ENCODE results near the gene TPH2.

DNA sequence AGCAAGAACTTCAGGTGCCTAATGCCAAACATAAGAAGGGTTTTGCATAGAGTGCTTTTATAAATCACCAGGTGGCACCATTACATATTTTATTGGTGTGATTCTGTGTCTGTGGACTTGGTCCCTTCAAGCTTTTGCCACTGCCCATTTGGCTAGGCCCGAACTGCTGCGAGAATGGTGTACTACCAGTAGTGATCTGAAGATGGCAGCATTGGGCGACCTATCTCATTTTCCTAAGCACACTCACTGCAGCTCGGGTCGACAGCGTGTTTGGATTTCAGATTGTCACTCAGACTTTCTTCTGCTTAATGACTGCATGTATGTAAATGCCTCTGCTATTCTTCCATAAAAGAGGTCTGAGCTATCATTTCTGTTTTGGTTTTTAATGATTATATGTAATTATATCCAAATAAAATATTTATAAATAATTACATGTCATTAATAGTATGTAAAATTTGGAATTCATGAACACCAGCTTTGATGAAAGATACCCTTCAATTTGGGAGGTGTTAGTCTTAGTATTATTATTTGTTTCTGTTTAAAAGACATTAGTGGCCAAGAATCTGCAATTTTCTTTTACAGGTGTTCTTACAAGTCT lies 78.5 kb downstream of the TPH2 start:
- TF ChIP-seq TCF7L2 (IDR thresholded peaks at IDR 0.05; ENCODE audit: low read depth, low read length) (no peak), POLR2AphosphoS5 (IDR thresholded peaks at IDR 0.05; ENCODE audit: low read depth, low read length) (no peak)
- TF ChIP-seq, protein P1, sequence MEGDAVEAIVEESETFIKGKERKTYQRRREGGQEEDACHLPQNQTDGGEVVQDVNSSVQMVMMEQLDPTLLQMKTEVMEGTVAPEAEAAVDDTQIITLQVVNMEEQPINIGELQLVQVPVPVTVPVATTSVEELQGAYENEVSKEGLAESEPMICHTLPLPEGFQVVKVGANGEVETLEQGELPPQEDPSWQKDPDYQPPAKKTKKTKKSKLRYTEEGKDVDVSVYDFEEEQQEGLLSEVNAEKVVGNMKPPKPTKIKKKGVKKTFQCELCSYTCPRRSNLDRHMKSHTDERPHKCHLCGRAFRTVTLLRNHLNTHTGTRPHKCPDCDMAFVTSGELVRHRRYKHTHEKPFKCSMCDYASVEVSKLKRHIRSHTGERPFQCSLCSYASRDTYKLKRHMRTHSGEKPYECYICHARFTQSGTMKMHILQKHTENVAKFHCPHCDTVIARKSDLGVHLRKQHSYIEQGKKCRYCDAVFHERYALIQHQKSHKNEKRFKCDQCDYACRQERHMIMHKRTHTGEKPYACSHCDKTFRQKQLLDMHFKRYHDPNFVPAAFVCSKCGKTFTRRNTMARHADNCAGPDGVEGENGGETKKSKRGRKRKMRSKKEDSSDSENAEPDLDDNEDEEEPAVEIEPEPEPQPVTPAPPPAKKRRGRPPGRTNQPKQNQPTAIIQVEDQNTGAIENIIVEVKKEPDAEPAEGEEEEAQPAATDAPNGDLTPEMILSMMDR (IDR thresholded peaks at IDR 0.05) = peak; percentile 85
